GM21423 (cell line): ENCODE data around the gene TRPV2.
"Not testable (repeated sequence)": the region's sequence is repeated elsewhere in the genome, so short reads cannot be mapped to it uniquely, and the experiment has no call there.

ENCODE experiments used
- ATAC-seq: cut with Tn5 transposase; IDR thresholded peaks from one replicate; pipeline ENCODE4 v1.9.1; 2021; ENCODE audit warnings: mild to moderate bottlenecking, moderate library complexity; ENCODE audit not compliant: unreplicated experiment

The TRPV2 gene

GRCh38 chr17:16435925-16436886 is 20.8 kb downstream of the TRPV2 start:
- no peak for ATAC-seq

DNA sequence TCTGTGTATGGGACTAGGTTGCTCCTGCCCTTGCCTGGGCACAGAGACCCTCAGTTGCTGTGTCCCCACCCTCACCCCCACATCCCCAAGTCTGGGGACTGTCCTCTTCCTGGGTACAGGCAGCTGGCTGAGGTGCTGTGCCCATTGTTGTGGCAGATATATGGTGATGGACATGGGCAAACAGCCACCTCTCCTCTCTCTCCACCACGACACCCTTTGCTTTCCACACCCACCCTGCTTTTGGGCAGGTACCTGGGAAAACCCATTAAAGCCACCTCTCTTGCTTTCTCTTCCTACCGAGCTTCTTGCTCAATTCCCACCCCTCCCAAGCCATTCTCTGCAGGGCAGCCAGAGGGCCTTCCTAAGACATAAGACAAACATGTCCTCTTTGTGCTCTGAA is 21.7 kb downstream of the TRPV2 start:
- ATAC-seq, result no peak

DNA sequence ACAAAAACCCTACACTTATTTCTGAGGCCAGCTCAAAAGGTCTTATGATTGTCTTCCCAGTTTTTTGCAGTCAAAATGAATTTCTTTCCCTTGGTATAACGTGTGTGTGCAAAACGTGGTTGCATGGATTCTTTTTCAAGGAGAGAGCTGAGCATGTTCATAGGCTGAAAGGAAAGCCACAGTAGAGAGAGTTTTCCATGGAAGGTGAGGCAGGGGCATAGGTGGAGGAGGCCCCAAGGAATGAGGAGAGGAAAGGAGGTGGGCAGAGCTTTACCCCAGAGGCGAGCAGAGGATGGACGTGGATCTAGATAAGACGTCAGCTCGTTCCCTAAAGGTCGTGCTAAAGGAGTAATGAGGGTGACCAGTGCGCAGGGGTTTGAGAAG is 22.8 kb downstream of the TRPV2 start:
- peak; percentile 13 for ATAC-seq

- ATAC-seq, result peak; percentile 77
Measured at GRCh38 chr17:16438557-16439302, 23.4 kb downstream of the TRPV2 start.

DNA sequence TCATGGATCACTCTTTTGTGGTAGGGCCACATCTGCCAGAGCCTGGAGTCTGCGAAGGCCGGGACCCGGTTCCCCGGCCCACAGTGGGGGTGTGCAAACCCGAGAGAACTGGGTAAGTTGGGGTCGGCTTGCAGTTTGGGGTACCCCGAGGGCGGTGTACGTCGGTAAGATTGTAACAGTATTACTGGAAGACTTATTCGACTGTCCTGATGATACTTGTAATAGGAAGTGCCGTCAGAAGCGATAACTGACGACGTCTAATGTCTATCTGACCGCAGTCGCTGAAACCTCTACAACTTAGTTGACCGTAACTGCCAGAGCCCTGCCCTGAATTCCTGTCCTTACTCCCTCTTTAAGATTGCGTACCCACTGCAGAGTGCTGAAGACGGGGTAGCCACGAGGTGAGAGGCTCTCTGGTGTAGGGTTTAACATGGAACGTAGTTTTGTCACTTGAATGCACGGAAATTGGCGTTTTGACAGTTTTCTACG is 24.0 kb downstream of the TRPV2 start:
- ATAC-seq, result no peak

DNA sequence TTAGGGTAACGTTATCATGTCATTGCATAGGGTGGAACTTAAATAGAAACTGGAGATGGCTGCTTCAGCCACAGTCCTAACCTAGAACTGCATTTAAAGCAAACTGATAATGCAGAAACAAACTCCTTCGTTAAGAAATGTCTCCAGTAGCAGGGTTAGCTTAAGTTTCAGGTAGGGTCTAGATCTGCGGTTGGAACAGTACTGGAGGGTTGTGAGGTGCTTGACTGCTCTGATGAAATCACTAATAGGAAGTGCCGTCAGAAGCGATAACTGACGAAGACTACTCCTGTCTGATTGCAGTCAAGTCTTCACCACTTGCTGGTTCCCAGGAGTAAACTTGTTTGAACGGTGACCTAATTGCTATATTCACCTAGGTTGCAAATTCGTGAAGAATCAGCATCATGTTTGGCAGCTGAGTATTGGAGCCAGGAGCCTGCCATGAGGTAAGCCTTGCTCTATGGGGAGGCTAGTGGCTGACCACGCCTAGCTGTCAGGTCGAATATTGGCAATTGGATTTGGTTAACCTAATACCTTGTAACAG is 24.5 kb downstream of the TRPV2 start:
- ATAC-seq, result no peak

GRCh38 chr17:16440354-16440753 is 25.0 kb downstream of the TRPV2 start:
- not testable (repeated sequence) for ATAC-seq

DNA sequence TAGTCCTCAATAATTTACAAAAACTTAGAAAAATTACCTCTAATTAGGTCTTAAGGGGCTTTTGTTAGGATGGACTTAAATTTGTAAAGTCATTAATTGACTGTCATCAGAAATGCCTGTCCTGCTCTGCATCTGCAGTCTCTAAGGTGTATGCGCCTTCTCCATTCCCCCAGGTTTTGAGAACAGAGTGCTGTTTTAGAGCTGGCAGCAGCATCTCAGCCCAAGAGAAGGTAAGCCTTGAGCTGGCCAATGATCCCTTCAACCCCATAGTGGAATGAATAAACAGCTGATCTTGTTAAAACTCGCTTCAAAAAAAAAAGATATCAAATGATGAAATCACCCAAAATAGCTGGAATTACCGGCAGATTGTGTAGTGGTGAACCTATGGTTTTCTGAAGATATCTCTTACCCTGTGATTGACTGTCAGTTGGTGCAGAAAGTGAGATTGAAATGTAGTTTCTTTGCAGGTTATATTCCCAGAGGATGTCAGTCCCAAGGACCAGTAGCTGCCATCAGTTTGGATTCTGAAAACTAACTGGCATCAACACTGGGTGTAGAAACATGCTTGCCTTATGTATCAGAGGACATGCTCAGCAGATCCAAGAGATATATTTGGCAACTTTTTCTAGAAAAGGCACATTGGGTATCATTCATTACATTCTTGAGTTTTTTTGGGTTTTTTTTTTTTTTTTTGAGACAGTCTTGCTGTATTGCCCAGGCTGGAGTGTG is 25.7 kb downstream of the TRPV2 start:
- ATAC-seq, result no peak

DNA sequence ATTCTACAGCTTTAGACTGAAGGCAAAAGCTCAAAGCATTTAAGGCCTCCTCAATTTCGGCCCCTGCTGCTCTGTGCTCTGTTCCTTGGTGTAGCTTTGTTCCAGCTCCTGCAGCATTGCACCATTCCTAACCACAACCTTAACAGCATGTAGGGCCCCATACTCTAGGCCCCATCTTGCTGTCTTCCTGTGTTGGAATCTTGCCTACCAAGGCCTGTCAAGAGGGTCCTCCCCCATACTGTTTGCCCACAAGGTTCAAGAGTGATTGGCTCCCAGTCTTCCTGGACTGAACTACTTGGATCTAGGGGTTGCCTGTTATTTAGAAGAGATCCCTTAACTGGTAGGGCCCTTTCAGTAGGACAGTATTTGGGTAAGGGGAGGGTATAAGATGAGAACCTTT is 26.8 kb downstream of the TRPV2 start:
- no peak for ATAC-seq

GRCh38 chr17:16442594-16443510 is 27.5 kb downstream of the TRPV2 start:
- no peak for ATAC-seq

- ATAC-seq, result no peak
Measured at GRCh38 chr17:16443511-16444257, 28.3 kb downstream of the TRPV2 start.

DNA sequence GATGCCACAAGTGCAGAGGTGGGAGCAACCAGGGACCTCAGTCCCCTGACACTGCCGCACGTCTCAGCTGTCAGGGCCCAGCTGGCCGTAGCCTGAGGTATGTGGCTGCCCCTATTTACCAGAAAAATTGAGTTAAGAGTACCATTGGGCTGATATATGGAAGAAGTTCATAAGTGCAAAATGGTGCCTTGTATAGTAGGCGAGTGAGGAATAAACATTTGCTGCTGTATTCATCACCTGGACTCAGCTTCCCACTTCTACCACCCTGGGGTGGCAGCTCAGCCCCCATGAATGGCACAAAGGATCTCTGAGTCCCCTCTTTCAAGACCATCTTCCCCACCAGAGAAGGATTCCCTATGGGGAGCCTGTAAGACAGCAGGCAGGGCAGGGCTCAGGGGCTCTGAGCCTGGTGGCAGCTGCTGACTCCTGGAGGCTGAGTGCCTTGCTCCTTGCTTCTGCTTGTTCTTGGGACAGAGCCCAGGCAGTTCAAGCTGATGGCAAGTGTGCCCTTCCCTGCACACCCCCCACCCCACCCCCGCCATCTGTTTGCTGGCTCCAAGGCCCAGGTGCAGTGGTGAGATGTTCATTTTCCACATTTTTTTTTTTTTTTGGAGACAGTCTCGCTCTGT is 29.0 kb downstream of the TRPV2 start:
- ATAC-seq, result no peak

GRCh38 chr17:16446338-16446983 is 31.1 kb downstream of the TRPV2 start:
- ATAC-seq, result no peak

GRCh38 chr17:16447676-16448075 is 32.3 kb downstream of the TRPV2 start:
- ATAC-seq, result no peak

- no peak for ATAC-seq
Measured at GRCh38 chr17:16448490-16448889, 33.1 kb downstream of the TRPV2 start.

GRCh38 chr17:16449121-16449570 is 33.8 kb downstream of the TRPV2 start:
- no peak for ATAC-seq

DNA sequence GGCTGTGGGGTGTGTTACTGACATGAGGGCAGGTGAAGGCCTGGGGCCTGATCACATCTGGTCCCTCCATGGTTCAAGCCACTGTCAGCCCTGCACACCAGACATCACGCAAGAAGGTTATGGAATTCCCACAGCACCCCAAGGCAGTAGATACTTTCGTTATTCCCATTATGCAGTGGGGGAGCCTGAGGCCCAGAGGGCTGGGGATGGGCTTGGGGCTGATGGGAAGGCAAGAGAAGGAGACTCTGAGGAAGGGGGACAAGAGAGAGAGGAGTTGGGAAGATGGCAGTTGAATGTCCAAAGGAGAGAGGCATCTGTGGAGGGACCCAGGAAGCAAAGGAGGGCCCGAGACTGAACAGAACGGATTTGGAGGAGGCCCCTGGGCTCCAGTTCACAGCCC is 34.7 kb downstream of the TRPV2 start:
- ATAC-seq, result no peak

GRCh38 chr17:16452268-16452667 is 36.9 kb downstream of the TRPV2 start:
- ATAC-seq, result not testable (repeated sequence)
